ENCODE measurements around the gene RDX. TPM values are rescaled to one million over a fixed set of nuclear protein-coding genes. Genes with fewer than 3 reads are reported as not detected.

The RDX gene
- polyA plus RNA-seq, 1 experiment, result 23.4 TPM

- ChIA-PET CTCF (no interaction called here), POLR2A (no interaction called here)
- H3K4me3 ChIP-seq (ENCODE audit: low read depth, low read length), result no peak overlapping the region
- DNase-seq (ENCODE audit: low read depth), result no peak
- no peak for TF ChIP-seq CTCF (IDR thresholded peaks at IDR 0.05; ENCODE audit: insufficient read depth, low read depth, low read length)
- H3K27me3 ChIP-seq (ENCODE audit: control insufficient read depth, insufficient read depth, low read length), result no peaks in the 10 kb centered on the region
- H3K36me3 ChIP-seq (ENCODE audit: control insufficient read depth, insufficient read depth, low read length), result no peaks in the 10 kb centered on the region
Measured at GRCh38 chr11:110305169-110306018, 9.0 kb upstream of the RDX start.

- no peak for DNase-seq (ENCODE audit: low read depth)
- Histone ChIP-seq H3K27me3 (ENCODE audit: control insufficient read depth, insufficient read depth, low read length) (no peaks in the 10 kb centered on the region), H3K4me3 (ENCODE audit: low read depth, low read length) (no peak overlapping the region), H3K36me3 (ENCODE audit: control insufficient read depth, insufficient read depth, low read length) (no peaks in the 10 kb centered on the region)
- no peak for TF ChIP-seq CTCF (IDR thresholded peaks at IDR 0.05; ENCODE audit: insufficient read depth, low read depth, low read length)
- POLR2A ChIA-PET, result no interaction called here
- CTCF ChIA-PET, result no interaction called here
Measured at GRCh38 chr11:110303414-110303826, 7.0 kb upstream of the RDX start.

- no peaks in the 10 kb centered on the region for H3K27me3 ChIP-seq (ENCODE audit: control insufficient read depth, insufficient read depth, low read length)
- TF ChIP-seq CTCF (IDR thresholded peaks at IDR 0.05; ENCODE audit: insufficient read depth, low read depth, low read length), result no peak
- DNase-seq (ENCODE audit: low read depth), result no peak
- POLR2A ChIA-PET, result no interaction called here
- H3K36me3 ChIP-seq (ENCODE audit: control insufficient read depth, insufficient read depth, low read length), result no peaks in the 10 kb centered on the region
- CTCF ChIA-PET, result no interaction called here
- no peak overlapping the region for H3K4me3 ChIP-seq (ENCODE audit: low read depth, low read length)
Measured at GRCh38 chr11:110301577-110301976, 5.2 kb upstream of the RDX start.

GRCh38 chr11:110301032-110301431, 4.6 kb upstream of the RDX start:
- Histone ChIP-seq H3K27me3 (ENCODE audit: control insufficient read depth, insufficient read depth, low read length) (no peaks in the 10 kb centered on the region), H3K36me3 (ENCODE audit: control insufficient read depth, insufficient read depth, low read length) (no peaks in the 10 kb centered on the region), H3K4me3 (ENCODE audit: low read depth, low read length) (no peak overlapping the region)
- TF ChIP-seq CTCF (IDR thresholded peaks at IDR 0.05; ENCODE audit: insufficient read depth, low read depth, low read length), result no peak
- DNase-seq (ENCODE audit: low read depth), result no peak
- POLR2A ChIA-PET, result no interaction called here
- CTCF ChIA-PET, result no interaction called here

GRCh38 chr11:110299006-110299785, 2.8 kb upstream of the RDX start:
- no peaks in the 10 kb centered on the region for H3K36me3 ChIP-seq (ENCODE audit: control insufficient read depth, insufficient read depth, low read length)
- no peaks in the 10 kb centered on the region for H3K27me3 ChIP-seq (ENCODE audit: control insufficient read depth, insufficient read depth, low read length)
- ChIA-PET POLR2A (no interaction called here), CTCF (no interaction called here)
- TF ChIP-seq CTCF (IDR thresholded peaks at IDR 0.05; ENCODE audit: insufficient read depth, low read depth, low read length), result no peak
- H3K4me3 ChIP-seq (ENCODE audit: low read depth, low read length), result no peak overlapping the region
- DNase-seq (ENCODE audit: low read depth), result no peak
